Fibroblast of mammary gland (primary cell): ENCODE data around the gene DOCK4.

ENCODE experiments used
- DNase-seq: peaks from one replicate; pipeline ENCODE4 v3.0.0-alpha.2; 2010; ENCODE audit warnings: low read depth
- H3K4me3 ChIP-seq: 2 replicates; pipeline ENCODE4 v1.5.1; 2011; ENCODE audit warnings: low read depth, mild to moderate bottlenecking, low read length, moderate library complexity; ENCODE audit not compliant: control insufficient read depth
- CTCF ChIP-seq: conservative IDR thresholded peaks from 2 replicates; pipeline ENCODE4 v1.5.1; 2011; ENCODE audit warnings: low read depth, low read length, inconsistent platforms; ENCODE audit not compliant: control insufficient read depth, insufficient read depth

The DOCK4 gene

GRCh38 chr7:111839261-111839660, 366.9 kb downstream of the DOCK4 start:
- no peak overlapping the region for H3K4me3 ChIP-seq
- no peak for TF ChIP-seq CTCF
- DNase-seq, result no peak

- DNase-seq, result no peak
- no peak for TF ChIP-seq CTCF
- no peak overlapping the region for H3K4me3 ChIP-seq
Observed at GRCh38 chr7:111836592-111836991, 369.6 kb downstream of the DOCK4 start.

- H3K4me3 ChIP-seq, result no peak overlapping the region
- DNase-seq, result peak; percentile 93
- no peak for TF ChIP-seq CTCF
Observed at GRCh38 chr7:111835066-111835465, 371.1 kb downstream of the DOCK4 start.

GRCh38 chr7:111834367-111834766, 371.8 kb downstream of the DOCK4 start:
- no peak overlapping the region for H3K4me3 ChIP-seq
- no peak for DNase-seq
- TF ChIP-seq CTCF, result no peak

GRCh38 chr7:111833466-111833865, 372.7 kb downstream of the DOCK4 start:
- no peak for TF ChIP-seq CTCF
- no peak overlapping the region for H3K4me3 ChIP-seq
- DNase-seq, result peak; percentile 50

- H3K4me3 ChIP-seq, result no peak overlapping the region
- no peak for TF ChIP-seq CTCF
- DNase-seq, result no peak
Observed at GRCh38 chr7:111832174-111832573, 374.0 kb downstream of the DOCK4 start.

GRCh38 chr7:111829221-111829620, 377.0 kb downstream of the DOCK4 start:
- no peak overlapping the region for H3K4me3 ChIP-seq
- no peak for DNase-seq
- TF ChIP-seq CTCF, result no peak
